ENCODE measurements around the gene ABCC4. TPM values are rescaled to one million over a fixed set of nuclear protein-coding genes. Genes with fewer than 3 reads are reported as not detected.
"Not testable (repeated sequence)": the region's sequence is repeated elsewhere in the genome, so short reads cannot be mapped to it uniquely, and the experiment has no call there.

ABCC4 gene
- total and polyA plus RNA-seq, 4 donors = 9.4 to 25.5 (median 16.0) TPM

GRCh38 chr13:95182570-95183265 lies 118.5 kb downstream of the ABCC4 start:
- no peak overlapping the region for H3K27ac ChIP-seq (ENCODE audit: low read depth, low read length)
- H3K9me3 ChIP-seq (ENCODE audit: control insufficient read depth, insufficient read depth, low read length) = no peaks in the 10 kb centered on the region
- no peaks in the 10 kb centered on the region for H3K36me3 ChIP-seq (ENCODE audit: control insufficient read depth, insufficient read depth, low read length)
- H3K27me3 ChIP-seq (ENCODE audit: control insufficient read depth, insufficient read depth, low read length) = no peaks in the 10 kb centered on the region
- no peak overlapping the region for H3K4me3 ChIP-seq (ENCODE audit: low read depth, low read length)
- DNase-seq (ENCODE audit: low read depth in 4 of 6, low spot score in 6 of 6) = no peak
- H3K4me1 ChIP-seq (ENCODE audit: control insufficient read depth, insufficient read depth, low read length) = peaks cover 3% of the 10 kb centered on the region
- WGBS (ENCODE audit: insufficient coverage) = no CpG with 5 or more reads among the region's 5 CpGs

GRCh38 chr13:95181586-95181985 lies 119.7 kb downstream of the ABCC4 start:
- Histone ChIP-seq H3K27me3 (ENCODE audit: control insufficient read depth, insufficient read depth, low read length) (no peaks in the 10 kb centered on the region), H3K36me3 (ENCODE audit: control insufficient read depth, insufficient read depth, low read length) (no peaks in the 10 kb centered on the region), H3K27ac (ENCODE audit: low read depth, low read length) (no peak overlapping the region), H3K9me3 (ENCODE audit: control insufficient read depth, insufficient read depth, low read length) (no peaks in the 10 kb centered on the region), H3K4me1 (ENCODE audit: control insufficient read depth, insufficient read depth, low read length) (peaks cover 3% of the 10 kb centered on the region), H3K4me3 (ENCODE audit: low read depth, low read length) (no peak overlapping the region)
- no peak for DNase-seq (ENCODE audit: low read depth in 4 of 6, low spot score in 6 of 6)
- WGBS (ENCODE audit: insufficient coverage) = 95% methylated on average over 2 of the region's 2 CpGs

GRCh38 chr13:95180513-95181245 lies 120.6 kb downstream of the ABCC4 start:
- H3K27ac ChIP-seq (ENCODE audit: low read depth, low read length) = no peak overlapping the region
- WGBS (ENCODE audit: insufficient coverage) = 100% methylated on average over 2 of the region's 5 CpGs

DNA sequence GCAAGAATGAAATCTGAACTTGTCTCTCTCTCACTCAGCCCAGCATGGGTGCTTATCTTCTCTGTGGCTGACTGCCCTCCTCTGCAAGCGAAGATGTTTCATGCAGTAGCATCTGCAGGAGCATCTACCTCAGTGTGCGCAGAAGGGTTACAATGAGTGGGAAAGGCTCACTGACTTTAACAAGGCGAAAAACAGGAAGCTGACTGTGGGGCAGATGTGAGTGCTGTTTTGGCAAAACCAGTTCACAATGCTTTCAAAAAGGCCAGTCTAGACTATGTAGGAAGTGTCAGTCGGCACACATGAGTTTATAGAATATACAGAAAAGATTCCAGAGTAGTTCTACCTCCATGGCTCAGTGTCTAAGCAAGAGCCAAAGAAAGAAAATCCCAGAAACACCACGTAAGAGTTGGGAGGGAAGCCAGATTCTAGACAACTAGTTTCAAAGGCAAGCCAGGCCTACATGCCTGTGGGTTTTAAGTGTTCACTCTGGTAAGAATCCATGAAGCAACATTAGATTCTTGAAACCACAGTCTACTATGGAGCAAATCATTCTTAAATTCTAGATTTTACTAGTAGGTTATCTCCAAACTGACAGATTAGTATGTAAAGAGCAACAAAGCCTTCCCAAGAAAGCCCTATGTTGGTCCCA lies 124.5 kb downstream of the ABCC4 start:
- H3K27ac ChIP-seq (ENCODE audit: low read depth, low read length) = no peak overlapping the region
- H3K4me3 ChIP-seq (ENCODE audit: low read depth, low read length) = no peak overlapping the region

More at GRCh38 chr13:95180513-95181245, 120.6 kb downstream of the ABCC4 start:
- DNase-seq (ENCODE audit: low read depth in 4 of 6, low spot score in 6 of 6) = no peak
- Histone ChIP-seq H3K36me3 (ENCODE audit: control insufficient read depth, insufficient read depth, low read length) (no peaks in the 10 kb centered on the region), H3K4me1 (ENCODE audit: control insufficient read depth, insufficient read depth, low read length) (peaks cover 3% of the 10 kb centered on the region), H3K27me3 (ENCODE audit: control insufficient read depth, insufficient read depth, low read length) (no peaks in the 10 kb centered on the region), H3K9me3 (ENCODE audit: control insufficient read depth, insufficient read depth, low read length) (no peaks in the 10 kb centered on the region), H3K4me3 (ENCODE audit: low read depth, low read length) (no peak overlapping the region)

DNA sequence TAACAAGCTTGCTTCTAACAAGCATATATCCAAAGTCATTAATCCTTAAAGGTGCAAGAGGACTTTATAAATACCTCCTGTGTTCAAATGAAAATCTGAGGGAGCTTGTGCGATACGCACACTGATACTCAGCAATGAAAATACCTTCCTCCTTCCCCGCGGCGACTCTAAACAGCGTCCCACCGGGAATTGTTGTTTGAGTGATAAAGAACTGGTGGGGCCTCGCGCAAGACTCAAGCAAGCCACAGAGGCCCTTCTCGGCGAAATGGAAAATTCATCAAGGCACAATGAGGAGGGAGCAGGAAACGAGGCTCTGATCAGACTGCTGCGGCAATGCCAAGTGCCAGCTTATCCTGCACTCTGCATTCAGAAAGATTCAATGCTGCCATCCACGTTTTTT lies 126.7 kb downstream of the ABCC4 start:
- no peaks in the 10 kb centered on the region for H3K4me1 ChIP-seq (ENCODE audit: control insufficient read depth, insufficient read depth, low read length)
- H3K27me3 ChIP-seq (ENCODE audit: control insufficient read depth, insufficient read depth, low read length) = no peaks in the 10 kb centered on the region
- no peaks in the 10 kb centered on the region for H3K9me3 ChIP-seq (ENCODE audit: control insufficient read depth, insufficient read depth, low read length)
- H3K4me3 ChIP-seq (ENCODE audit: low read depth, low read length) = no peak overlapping the region
- H3K36me3 ChIP-seq (ENCODE audit: control insufficient read depth, insufficient read depth, low read length) = no peaks in the 10 kb centered on the region
- DNase-seq (ENCODE audit: low read depth in 4 of 6, low spot score in 6 of 6) = peak in 2 of 6 donors; percentile 21 to 88
- no peak overlapping the region for H3K27ac ChIP-seq (ENCODE audit: low read depth, low read length)
- 30% methylated on average over 6 of the region's 14 CpGs for WGBS (ENCODE audit: insufficient coverage)

More for the DNA sequence above, 124.5 kb downstream of the ABCC4 start:
- DNase-seq (ENCODE audit: low read depth in 4 of 6, low spot score in 6 of 6) = no peak
- Histone ChIP-seq H3K4me1 (ENCODE audit: control insufficient read depth, insufficient read depth, low read length) (peaks cover 3% of the 10 kb centered on the region), H3K36me3 (ENCODE audit: control insufficient read depth, insufficient read depth, low read length) (no peaks in the 10 kb centered on the region), H3K9me3 (ENCODE audit: control insufficient read depth, insufficient read depth, low read length) (no peaks in the 10 kb centered on the region), H3K27me3 (ENCODE audit: control insufficient read depth, insufficient read depth, low read length) (no peaks in the 10 kb centered on the region)
- 94% methylated on average over 3 of the region's 5 CpGs for WGBS (ENCODE audit: insufficient coverage)

DNA sequence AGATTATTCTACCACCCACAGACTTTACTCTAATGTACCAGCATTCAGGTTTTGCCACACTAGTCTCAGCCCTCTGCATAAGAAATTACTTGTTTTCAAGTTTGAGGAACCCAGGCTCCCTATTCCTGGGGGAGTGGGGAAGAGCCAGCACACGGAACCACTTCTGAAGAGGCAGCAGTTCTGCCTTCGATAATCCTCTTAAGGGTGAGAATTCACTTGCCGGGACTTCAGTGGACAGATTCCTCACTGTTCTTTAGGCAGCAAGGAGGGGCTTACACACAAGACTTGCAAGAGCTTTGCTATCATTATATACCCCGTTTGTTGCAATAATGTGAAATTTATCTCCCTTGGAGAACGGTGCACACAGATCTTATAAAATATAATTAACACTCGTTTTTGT lies 133.1 kb downstream of the ABCC4 start:
- Histone ChIP-seq H3K27ac (ENCODE audit: low read depth, low read length) (no peak overlapping the region), H3K36me3 (ENCODE audit: control insufficient read depth, insufficient read depth, low read length) (no peaks in the 10 kb centered on the region), H3K27me3 (ENCODE audit: control insufficient read depth, insufficient read depth, low read length) (no peaks in the 10 kb centered on the region), H3K4me1 (ENCODE audit: control insufficient read depth, insufficient read depth, low read length) (no peaks in the 10 kb centered on the region), H3K4me3 (ENCODE audit: low read depth, low read length) (no peak overlapping the region), H3K9me3 (ENCODE audit: control insufficient read depth, insufficient read depth, low read length) (no peaks in the 10 kb centered on the region)
- 97% methylated on average over 3 of the region's 6 CpGs for WGBS (ENCODE audit: insufficient coverage)
- DNase-seq (ENCODE audit: low read depth in 4 of 6, low spot score in 6 of 6) = no peak

DNA sequence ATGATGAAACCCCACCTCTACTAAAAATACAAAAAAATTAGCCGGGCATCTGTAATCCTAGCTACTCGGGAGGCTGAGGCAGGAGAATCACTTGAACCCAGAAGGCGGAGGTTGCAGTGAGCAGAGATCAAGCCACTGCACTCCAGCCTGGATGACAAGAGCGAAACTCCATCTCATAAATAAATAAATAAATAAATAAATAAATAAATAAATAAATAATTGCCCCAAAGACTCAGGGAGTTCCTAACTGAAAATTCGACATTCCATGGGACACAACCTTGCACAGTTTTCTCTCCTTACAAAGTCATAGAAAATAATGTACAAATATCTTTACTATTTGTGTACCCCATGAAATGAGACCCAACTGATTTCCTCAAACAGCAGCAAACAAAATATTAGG lies 134.2 kb downstream of the ABCC4 start:
- H3K9me3 ChIP-seq (ENCODE audit: control insufficient read depth, insufficient read depth, low read length); H3K4me3 ChIP-seq (ENCODE audit: low read depth, low read length); H3K4me1 ChIP-seq (ENCODE audit: control insufficient read depth, insufficient read depth, low read length); H3K27ac ChIP-seq (ENCODE audit: low read depth, low read length); DNase-seq (ENCODE audit: low read depth in 4 of 6, low spot score in 6 of 6); H3K27me3 ChIP-seq (ENCODE audit: control insufficient read depth, insufficient read depth, low read length); H3K36me3 ChIP-seq (ENCODE audit: control insufficient read depth, insufficient read depth, low read length): not testable (repeated sequence)
- WGBS (ENCODE audit: insufficient coverage) = no CpG with 5 or more reads among the region's 5 CpGs

DNA sequence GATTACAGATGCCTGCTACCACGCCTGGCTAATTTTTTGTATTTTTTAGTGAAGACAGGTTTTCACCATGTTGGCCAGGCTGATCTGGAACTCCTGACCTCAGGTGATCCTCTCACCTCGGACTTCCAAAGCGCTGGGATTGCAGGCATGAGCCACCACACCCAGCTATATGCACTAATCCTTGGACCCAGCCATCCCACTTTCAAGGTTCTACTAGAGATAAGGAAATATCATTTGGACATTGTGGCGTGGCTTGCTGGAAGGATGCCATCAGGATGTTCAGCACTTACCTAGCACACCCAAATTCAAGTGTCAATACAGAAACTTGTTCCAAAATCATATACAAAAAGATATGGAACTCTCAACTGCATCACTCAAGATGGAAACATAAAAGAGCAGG lies 136.4 kb downstream of the ABCC4 start:
- Histone ChIP-seq H3K9me3 (ENCODE audit: control insufficient read depth, insufficient read depth, low read length) (no peaks in the 10 kb centered on the region), H3K4me3 (ENCODE audit: low read depth, low read length) (no peak overlapping the region), H3K36me3 (ENCODE audit: control insufficient read depth, insufficient read depth, low read length) (no peaks in the 10 kb centered on the region), H3K27me3 (ENCODE audit: control insufficient read depth, insufficient read depth, low read length) (no peaks in the 10 kb centered on the region), H3K27ac (ENCODE audit: low read depth, low read length) (no peak overlapping the region), H3K4me1 (ENCODE audit: control insufficient read depth, insufficient read depth, low read length) (no peaks in the 10 kb centered on the region)
- 100% methylated on average over 1 of the region's 4 CpGs for WGBS (ENCODE audit: insufficient coverage)
- DNase-seq (ENCODE audit: low read depth in 4 of 6, low spot score in 6 of 6) = no peak

GRCh38 chr13:95160112-95160906 lies 140.9 kb downstream of the ABCC4 start:
- WGBS (ENCODE audit: insufficient coverage) = 59% methylated on average over 3 of the region's 4 CpGs
- DNase-seq (ENCODE audit: low read depth in 4 of 6, low spot score in 6 of 6) = no peak
- Histone ChIP-seq H3K9me3 (ENCODE audit: control insufficient read depth, insufficient read depth, low read length) (no peaks in the 10 kb centered on the region), H3K27me3 (ENCODE audit: control insufficient read depth, insufficient read depth, low read length) (no peaks in the 10 kb centered on the region), H3K27ac (ENCODE audit: low read depth, low read length) (no peak overlapping the region), H3K4me1 (ENCODE audit: control insufficient read depth, insufficient read depth, low read length) (no peaks in the 10 kb centered on the region), H3K36me3 (ENCODE audit: control insufficient read depth, insufficient read depth, low read length) (no peaks in the 10 kb centered on the region), H3K4me3 (ENCODE audit: low read depth, low read length) (no peak overlapping the region)

Data from spinal cord (tissue), 10 donors.